Right atrium auricular region (tissue), 2 donors: ENCODE measurements around the gene ZNF827. TPM values are rescaled to one million over a fixed set of nuclear protein-coding genes. Genes with fewer than 3 reads are reported as not detected.

Experiments used
- DNase-seq: peaks from one replicate; pipeline ENCODE4 v3.0.0-alpha.2; 2019; ENCODE audit warnings: low spot score
- H3K27ac ChIP-seq, 2 donors: fragments of 200-600 bp; sonication (generic); 1 replicate in 1 of 2; 2 replicates in 1 of 2; pipeline ENCODE4 v1.5.1; 2016 to 2019
- H3K27me3 ChIP-seq, 2 donors: fragments of 200-600 bp; sonication (generic); one replicate each; pipeline versions ENCODE4 v1.5.1 to v1.6.0; 2017 to 2019
- H3K36me3 ChIP-seq: fragments of 200-600 bp; sonication (generic); one replicate; pipeline ENCODE4 v1.5.1; 2016
- H3K4me1 ChIP-seq, 2 donors: fragments of 200-600 bp; sonication (generic); one replicate each; pipeline versions ENCODE4 v1.5.1 to v1.6.0; 2017 to 2019
- H3K4me3 ChIP-seq, 2 donors: fragments of 200-600 bp; sonication (generic); 1 replicate in 1 of 2; 2 replicates in 1 of 2; pipeline ENCODE4 v1.5.1; 2017 to 2019; ENCODE audit warnings: mild to moderate bottlenecking in 1 of 2, moderate library complexity in 1 of 2
- H3K9me3 ChIP-seq, 2 donors: fragments of 200-600 bp; sonication (generic); one replicate each; pipeline ENCODE4 v1.5.1; 2019
- total RNA-seq, 2 donors: library from RNA; depleted of rRNA; stranded (reverse); fragments of >200 nt; gene quantifications; one replicate each; pipeline ENCODE4 v1.1.0, GENCODE V29; 2016
- TF ChIP-seq, protein P1 (sequence below), 2 donors: fragments of 200-600 bp; sonication (generic); IDR thresholded peaks; one replicate each; pipeline ENCODE4 v1.5.1; 2019; ENCODE audit warnings: antibody characterized with exemption in 2 of 2

Gene ZNF827
- total RNA-seq, 2 donors from 2014 or later: 8.5 to 16.9 TPM

DNA sequence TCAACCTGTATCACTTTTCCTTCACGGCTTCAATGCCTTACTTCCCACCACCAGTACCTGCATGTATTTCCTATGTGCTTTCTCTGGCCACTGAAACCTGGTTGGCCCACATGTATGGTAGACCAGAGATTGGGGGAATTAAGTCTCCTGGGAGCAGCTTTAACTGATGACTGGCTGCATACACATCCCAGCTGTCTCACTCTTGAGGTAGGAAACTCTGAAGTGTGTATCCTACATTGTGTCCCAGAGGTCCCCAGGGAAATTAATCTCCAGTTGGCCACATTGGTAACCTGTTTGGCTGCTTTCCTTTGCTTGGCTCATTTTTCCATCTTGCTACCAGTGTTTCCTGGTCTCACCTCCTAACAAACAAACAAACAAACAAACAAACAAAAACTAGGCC is 124.4 kb downstream of the ZNF827 start:
- no peak overlapping the region for H3K4me3 ChIP-seq
- TF ChIP-seq, protein P1, sequence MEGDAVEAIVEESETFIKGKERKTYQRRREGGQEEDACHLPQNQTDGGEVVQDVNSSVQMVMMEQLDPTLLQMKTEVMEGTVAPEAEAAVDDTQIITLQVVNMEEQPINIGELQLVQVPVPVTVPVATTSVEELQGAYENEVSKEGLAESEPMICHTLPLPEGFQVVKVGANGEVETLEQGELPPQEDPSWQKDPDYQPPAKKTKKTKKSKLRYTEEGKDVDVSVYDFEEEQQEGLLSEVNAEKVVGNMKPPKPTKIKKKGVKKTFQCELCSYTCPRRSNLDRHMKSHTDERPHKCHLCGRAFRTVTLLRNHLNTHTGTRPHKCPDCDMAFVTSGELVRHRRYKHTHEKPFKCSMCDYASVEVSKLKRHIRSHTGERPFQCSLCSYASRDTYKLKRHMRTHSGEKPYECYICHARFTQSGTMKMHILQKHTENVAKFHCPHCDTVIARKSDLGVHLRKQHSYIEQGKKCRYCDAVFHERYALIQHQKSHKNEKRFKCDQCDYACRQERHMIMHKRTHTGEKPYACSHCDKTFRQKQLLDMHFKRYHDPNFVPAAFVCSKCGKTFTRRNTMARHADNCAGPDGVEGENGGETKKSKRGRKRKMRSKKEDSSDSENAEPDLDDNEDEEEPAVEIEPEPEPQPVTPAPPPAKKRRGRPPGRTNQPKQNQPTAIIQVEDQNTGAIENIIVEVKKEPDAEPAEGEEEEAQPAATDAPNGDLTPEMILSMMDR (IDR thresholded peaks at IDR 0.05): no peak

DNA sequence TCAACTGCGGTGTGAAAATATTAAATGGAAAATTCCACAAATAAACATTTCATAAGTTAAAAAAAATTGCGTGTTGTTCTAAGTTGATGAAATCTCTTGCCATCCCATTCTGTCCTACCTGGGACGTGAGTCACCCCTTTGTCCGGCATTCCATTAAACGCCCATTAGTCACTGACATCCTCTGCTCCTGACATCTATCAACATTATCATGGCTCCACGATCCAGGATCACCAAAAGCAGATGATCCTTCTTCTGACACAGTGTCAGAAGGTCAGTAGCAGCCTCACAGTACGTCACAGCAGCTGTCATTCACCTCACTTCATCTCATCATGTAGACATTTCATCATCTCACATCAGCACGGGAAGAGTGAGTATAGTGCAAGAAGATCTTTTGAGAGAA is 125.7 kb downstream of the ZNF827 start:
- H3K9me3 ChIP-seq: peaks cover 0 to 12% of the 10 kb centered on the region in 2 donors
- H3K4me1 ChIP-seq: peaks cover 0 to 10% of the 10 kb centered on the region in 2 donors
- H3K36me3 ChIP-seq: no peaks in the 10 kb centered on the region
- no peak overlapping the region for H3K4me3 ChIP-seq
- no peaks in the 10 kb centered on the region for H3K27me3 ChIP-seq
- TF ChIP-seq, protein P1 (IDR thresholded peaks at IDR 0.05): no peak
- no peak overlapping the region for H3K27ac ChIP-seq
- DNase-seq: no peak

More for the DNA sequence above, 124.4 kb downstream of the ZNF827 start:
- DNase-seq: no peak
- no peaks in the 10 kb centered on the region for H3K36me3 ChIP-seq
- no peak overlapping the region for H3K27ac ChIP-seq
- H3K4me1 ChIP-seq: peaks cover 0 to 4% of the 10 kb centered on the region in 2 donors
- H3K27me3 ChIP-seq: no peaks in the 10 kb centered on the region
- peaks cover 0 to 12% of the 10 kb centered on the region in 2 donors for H3K9me3 ChIP-seq

DNA sequence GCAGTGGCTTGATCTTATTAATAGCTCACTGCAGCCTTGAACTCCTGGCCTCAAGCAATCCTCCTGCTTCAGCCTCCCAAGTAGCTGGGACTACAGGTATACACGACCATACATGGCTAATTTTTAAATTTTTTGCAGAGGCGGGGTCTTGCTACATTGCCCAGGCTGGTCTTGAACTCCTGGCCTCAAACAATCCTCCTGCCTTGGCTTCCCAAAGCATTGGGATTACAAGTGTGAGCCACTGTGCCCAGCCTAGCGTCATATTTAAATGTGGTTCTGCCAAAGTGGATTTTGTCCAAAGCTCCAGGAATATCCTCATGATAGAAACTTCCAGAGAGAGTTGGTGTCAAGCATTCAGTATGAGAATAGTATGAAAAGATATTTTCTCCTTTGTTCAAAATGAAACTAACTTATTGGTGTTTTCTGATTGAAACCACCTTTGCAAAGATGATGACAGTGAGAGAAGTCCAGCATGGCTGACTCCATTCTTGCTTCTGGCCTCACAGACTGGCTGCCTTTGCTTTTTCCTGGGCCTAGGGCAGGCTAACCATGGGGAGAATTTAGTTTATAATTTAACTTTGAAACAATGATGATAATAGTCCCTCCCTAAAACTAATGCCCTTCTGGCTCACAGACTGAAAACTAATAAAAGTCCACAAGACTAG is 129.6 kb downstream of the ZNF827 start:
- no peaks in the 10 kb centered on the region for H3K36me3 ChIP-seq
- no peak overlapping the region for H3K4me3 ChIP-seq
- no peaks in the 10 kb centered on the region for H3K27me3 ChIP-seq
- H3K9me3 ChIP-seq: peaks cover 0 to 12% of the 10 kb centered on the region in 2 donors
- H3K27ac ChIP-seq: peak overlapping the region; percentile 17
- peaks cover 0 to 31% of the 10 kb centered on the region in 2 donors for H3K4me1 ChIP-seq
- no peak for DNase-seq
- TF ChIP-seq, protein P1 (IDR thresholded peaks at IDR 0.05): no peak

DNA sequence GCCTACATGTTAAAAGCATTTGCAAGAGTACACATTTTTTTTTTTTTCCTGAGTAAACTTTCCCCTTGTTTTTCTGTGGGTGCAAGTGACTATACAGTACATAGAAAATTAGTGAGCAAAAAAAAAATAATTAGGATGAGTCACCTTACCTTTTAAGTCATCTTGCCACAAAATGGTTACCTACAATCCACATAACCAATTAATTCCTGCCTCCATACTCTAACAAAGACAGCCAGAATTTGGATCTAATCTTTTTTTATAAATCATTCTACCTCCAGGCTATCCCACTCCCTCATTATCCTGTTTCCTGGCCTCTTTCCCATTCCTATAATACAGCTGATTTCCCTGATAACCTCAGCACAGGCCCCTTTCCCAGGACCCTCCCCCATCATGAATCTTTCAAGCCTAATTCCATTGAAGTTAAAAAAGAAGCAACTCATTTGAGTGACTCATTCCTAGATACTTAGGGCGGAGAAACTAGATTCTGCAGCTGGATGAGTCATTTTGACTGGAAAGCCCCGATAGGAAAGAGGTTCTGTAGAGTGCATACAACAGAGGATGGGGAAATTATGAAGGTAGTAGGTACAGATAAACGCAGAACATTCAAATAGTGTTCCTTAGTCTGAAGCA is 130.5 kb downstream of the ZNF827 start:
- TF ChIP-seq, protein P1 (IDR thresholded peaks at IDR 0.05): no peak
- no peaks in the 10 kb centered on the region for H3K27me3 ChIP-seq
- no peak overlapping the region for H3K4me3 ChIP-seq
- H3K4me1 ChIP-seq: peaks cover 0 to 36% of the 10 kb centered on the region in 2 donors
- H3K9me3 ChIP-seq: peaks cover 0 to 12% of the 10 kb centered on the region in 2 donors
- no peaks in the 10 kb centered on the region for H3K36me3 ChIP-seq
- H3K27ac ChIP-seq: peak overlapping the region; percentile 17
- DNase-seq: no peak

DNA sequence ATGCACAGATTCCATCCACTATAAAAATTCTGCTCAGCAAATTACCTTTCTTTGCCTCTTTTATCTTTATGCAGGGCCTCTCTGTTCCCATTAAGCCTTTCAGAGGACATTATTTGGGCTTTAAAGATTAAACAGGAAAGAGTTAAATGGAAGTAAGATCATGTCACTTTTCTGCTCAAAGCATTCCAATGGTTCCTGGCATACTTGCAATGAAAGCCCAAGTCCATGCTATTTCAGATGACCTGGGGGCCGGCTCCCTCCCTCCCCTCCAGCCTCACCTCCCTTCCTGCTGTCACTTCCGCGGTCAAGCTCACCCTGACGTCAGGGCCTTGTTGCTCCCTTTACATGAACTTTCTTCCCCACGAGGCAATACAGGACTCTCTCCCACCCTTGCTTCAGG is 133.1 kb downstream of the ZNF827 start:
- Histone ChIP-seq H3K27me3 (no peaks in the 10 kb centered on the region), H3K4me1 (peaks cover 0 to 36% of the 10 kb centered on the region in 2 donors), H3K36me3 (no peaks in the 10 kb centered on the region), H3K4me3 (no peak overlapping the region), H3K9me3 (peaks cover 0 to 11% of the 10 kb centered on the region in 2 donors), H3K27ac (peak overlapping the region; percentile 48 to 52)
- no peak for DNase-seq
- TF ChIP-seq, protein P1 (IDR thresholded peaks at IDR 0.05): no peak
